Neural cell (in vitro differentiated cells): Measurements from ENCODE around the gene WNK2. TPM values are rescaled to one million over a fixed set of nuclear protein-coding genes. Genes with fewer than 3 reads are reported as not detected.
"Not testable (repeated sequence)": the region's sequence is repeated elsewhere in the genome, so short reads cannot be mapped to it uniquely, and the experiment has no call there.

Experiments used
- H2AFZ ChIP-seq: fragments of 200-600, 300-800 bp; sonication (generic), shearing (Covaris generic); 2 replicates; pipeline ENCODE4 v1.6.0; 2014; ENCODE audit warnings: low read depth, mild to moderate bottlenecking, antibody characterized with exemption, low read length, moderate library complexity
- H3F3A ChIP-seq: fragments of 200-600 bp; shearing (Covaris generic); 2 replicates; pipeline ENCODE4 v1.6.1; 2016; ENCODE audit warnings: mild to moderate bottlenecking, moderate library complexity, mixed read lengths, antibody characterized with exemption, low read length; ENCODE audit not compliant: insufficient read depth, poor library complexity, severe bottlenecking
- H3K27ac ChIP-seq: fragments of 200-600, 300-800 bp; sonication (generic), shearing (Covaris generic); 2 replicates; pipeline ENCODE4 v1.5.1; 2014; ENCODE audit warnings: mild to moderate bottlenecking, low read length, moderate library complexity
- H3K27me3 ChIP-seq: fragments of 300-800, 200-600 bp; sonication (generic), shearing (Covaris generic); 2 replicates; pipeline ENCODE4 v1.6.0; 2014; ENCODE audit warnings: mild to moderate bottlenecking, low read depth, low read length, moderate library complexity; ENCODE audit not compliant: insufficient read depth
- H3K36me3 ChIP-seq: fragments of 300-800, 200-600 bp; sonication (generic), shearing (Covaris generic); 2 replicates; pipeline ENCODE4 v1.5.1; 2014; ENCODE audit warnings: mild to moderate bottlenecking, antibody characterized with exemption, low read length, moderate library complexity; ENCODE audit not compliant: insufficient read depth
- H3K4me2 ChIP-seq: fragments of 300-800, 200-600 bp; sonication (generic), shearing (Covaris generic); 2 replicates; pipeline ENCODE4 v1.6.0; 2014; ENCODE audit warnings: mild to moderate bottlenecking, low read length
- H3K4me3 ChIP-seq: fragments of 300-800, 200-600 bp; sonication (generic), shearing (Covaris generic); 2 replicates; pipeline ENCODE4 v1.5.1; 2014; ENCODE audit warnings: mild to moderate bottlenecking, low read length, moderate library complexity
- H3K79me2 ChIP-seq: fragments of 200-600 bp; shearing (Covaris generic); replicated peaks from 2 replicates; pipeline ENCODE4 v1.6.0; 2014; ENCODE audit warnings: mild to moderate bottlenecking, low read length, moderate library complexity; ENCODE audit not compliant: insufficient read depth
- H3K9ac ChIP-seq: fragments of 300-800, 200-600 bp; sonication (generic), shearing (Covaris generic); 2 replicates; pipeline ENCODE4 v1.6.1; 2016; ENCODE audit warnings: mild to moderate bottlenecking, low read length, mixed read lengths
- H3K9me2 ChIP-seq: fragments of 200-600 bp; shearing (Covaris generic); 2 replicates; pipeline ENCODE4 v1.6.1; 2016; ENCODE audit warnings: mild to moderate bottlenecking, low read length, mixed read lengths; ENCODE audit not compliant: insufficient read depth
- H3K9me3 ChIP-seq: fragments of 200-600, 300-800 bp; sonication (generic), shearing (Covaris generic); 2 replicates; pipeline ENCODE4 v1.6.1; 2016; ENCODE audit warnings: mild to moderate bottlenecking, mixed run types, low read length, moderate library complexity, mixed read lengths
- H4K20me1 ChIP-seq: fragments of 200-600 bp; shearing (Covaris generic); 2 replicates; pipeline ENCODE4 v1.6.1; 2016; ENCODE audit warnings: mild to moderate bottlenecking, mixed run types; ENCODE audit not compliant: insufficient read depth
- EP300 ChIP-seq: fragments of 450-650 bp; conservative IDR thresholded peaks from 2 replicates; pipeline ENCODE4 v1.6.1; 2014; ENCODE audit warnings: antibody characterized with exemption, mild to moderate bottlenecking, moderate library complexity; ENCODE audit not compliant: poor library complexity, severe bottlenecking
- EZH2 ChIP-seq: fragments of 200-600, 300-800 bp; shearing (Covaris generic), sonication (generic); IDR thresholded peaks from 2 replicates; pipeline ENCODE4 v1.6.1; 2014; ENCODE audit warnings: antibody characterized with exemption, low read length, borderline replicate concordance, mild to moderate bottlenecking; ENCODE audit not compliant: insufficient read depth, poor library complexity, severe bottlenecking
- MXI1 ChIP-seq: fragments of 450-650 bp; conservative IDR thresholded peaks from 2 replicates; pipeline ENCODE4 v1.6.1; 2014; ENCODE audit warnings: antibody characterized with exemption, mild to moderate bottlenecking; ENCODE audit not compliant: poor library complexity, severe bottlenecking
- POLR2AphosphoS5 ChIP-seq: IDR thresholded peaks from 2 replicates; pipeline ENCODE4 v1.6.1; 2012
- RAD21 ChIP-seq: fragments of 450-650 bp; conservative IDR thresholded peaks from 2 replicates; pipeline ENCODE4 v1.6.1; 2014; ENCODE audit warnings: antibody characterized with exemption, mild to moderate bottlenecking, moderate library complexity
- SMC3 ChIP-seq: fragments of 450-650 bp; conservative IDR thresholded peaks from 2 replicates; pipeline ENCODE4 v1.6.1; 2014; ENCODE audit warnings: antibody characterized with exemption, mild to moderate bottlenecking, moderate library complexity; ENCODE audit not compliant: poor library complexity
- TAF1 ChIP-seq: IDR thresholded peaks from 2 replicates; pipeline ENCODE4 v1.6.1; 2012; ENCODE audit warnings: low read depth
- polyA plus RNA-seq: library from polyadenylated mRNA; depleted of rRNA; stranded (reverse); fragments of >200 nt; gene quantifications from 2 replicates; pipeline ENCODE4 v1.2.3, GENCODE V29; 2014
- TF ChIP-seq, protein P1 (sequence below): fragments of 450-650 bp; IDR thresholded peaks from 2 replicates; pipeline ENCODE4 v1.5.1; 2014; ENCODE audit warnings: antibody characterized with exemption, mild to moderate bottlenecking, moderate library complexity; ENCODE audit not compliant: poor library complexity, severe bottlenecking
- TF ChIP-seq, protein P2 (sequence below): IDR thresholded peaks from 2 replicates; pipeline ENCODE4 v1.6.1; 2012; ENCODE audit warnings: borderline replicate concordance

The WNK2 gene
- polyA plus RNA-seq, 1 donor from 2014 or later: 37.1 TPM

DNA sequence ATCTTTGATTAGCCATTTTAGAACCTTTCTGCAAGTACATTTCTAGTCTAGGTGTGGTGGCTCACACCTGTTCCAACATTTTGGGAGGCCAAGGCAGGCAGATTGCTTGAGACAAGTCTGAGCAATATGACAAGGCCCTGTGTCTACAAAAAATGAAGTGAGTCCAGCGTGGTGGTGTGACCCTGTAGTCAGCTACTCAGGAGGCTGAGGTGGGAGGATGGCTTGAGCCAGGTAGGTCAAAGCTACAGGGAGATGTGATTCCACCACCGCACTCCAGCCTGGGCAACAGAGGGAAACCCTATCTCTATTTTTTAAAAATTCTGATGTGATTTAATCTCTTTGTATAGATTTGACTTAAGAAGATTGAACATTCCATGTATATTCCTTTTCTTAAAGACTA is 171.9 kb downstream of the WNK2 start:
- Histone ChIP-seq H3K9ac (no peak overlapping the region), H3K4me2 (no peak overlapping the region), H3K27ac (no peak overlapping the region)

DNA sequence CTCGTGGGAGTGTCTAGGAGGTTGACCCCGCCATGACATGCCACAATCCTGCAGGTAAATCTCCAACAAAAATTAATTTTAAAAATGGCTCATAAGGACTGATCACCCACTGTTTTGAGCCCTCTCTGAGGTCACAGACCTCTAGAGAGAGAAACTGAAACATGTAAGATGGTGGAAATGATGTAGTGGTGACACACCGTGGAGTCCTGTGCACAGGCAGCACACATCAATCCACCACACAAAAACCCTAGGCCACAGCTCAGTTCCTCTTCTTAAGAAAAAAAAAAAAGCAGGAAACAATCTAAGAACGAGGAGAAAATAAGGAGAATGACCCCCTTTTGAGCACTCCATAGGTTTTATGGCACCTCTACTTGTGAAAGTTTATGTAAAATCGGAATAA is 173.7 kb downstream of the WNK2 start:
- no peaks in the 10 kb centered on the region for H3K9me3 ChIP-seq
- H3K9ac ChIP-seq: no peak overlapping the region
- no peak overlapping the region for H3K27ac ChIP-seq
- no peaks in the 10 kb centered on the region for H3K79me2 ChIP-seq
- H3K9me2 ChIP-seq: no peaks in the 10 kb centered on the region
- no peak overlapping the region for H3K4me2 ChIP-seq
- TF ChIP-seq EP300 (no peak), TAF1 (no peak), SMC3 (no peak), MXI1 (no peak)
- TF ChIP-seq, protein P1, sequence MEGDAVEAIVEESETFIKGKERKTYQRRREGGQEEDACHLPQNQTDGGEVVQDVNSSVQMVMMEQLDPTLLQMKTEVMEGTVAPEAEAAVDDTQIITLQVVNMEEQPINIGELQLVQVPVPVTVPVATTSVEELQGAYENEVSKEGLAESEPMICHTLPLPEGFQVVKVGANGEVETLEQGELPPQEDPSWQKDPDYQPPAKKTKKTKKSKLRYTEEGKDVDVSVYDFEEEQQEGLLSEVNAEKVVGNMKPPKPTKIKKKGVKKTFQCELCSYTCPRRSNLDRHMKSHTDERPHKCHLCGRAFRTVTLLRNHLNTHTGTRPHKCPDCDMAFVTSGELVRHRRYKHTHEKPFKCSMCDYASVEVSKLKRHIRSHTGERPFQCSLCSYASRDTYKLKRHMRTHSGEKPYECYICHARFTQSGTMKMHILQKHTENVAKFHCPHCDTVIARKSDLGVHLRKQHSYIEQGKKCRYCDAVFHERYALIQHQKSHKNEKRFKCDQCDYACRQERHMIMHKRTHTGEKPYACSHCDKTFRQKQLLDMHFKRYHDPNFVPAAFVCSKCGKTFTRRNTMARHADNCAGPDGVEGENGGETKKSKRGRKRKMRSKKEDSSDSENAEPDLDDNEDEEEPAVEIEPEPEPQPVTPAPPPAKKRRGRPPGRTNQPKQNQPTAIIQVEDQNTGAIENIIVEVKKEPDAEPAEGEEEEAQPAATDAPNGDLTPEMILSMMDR: no peak
- TF ChIP-seq, protein P2, sequence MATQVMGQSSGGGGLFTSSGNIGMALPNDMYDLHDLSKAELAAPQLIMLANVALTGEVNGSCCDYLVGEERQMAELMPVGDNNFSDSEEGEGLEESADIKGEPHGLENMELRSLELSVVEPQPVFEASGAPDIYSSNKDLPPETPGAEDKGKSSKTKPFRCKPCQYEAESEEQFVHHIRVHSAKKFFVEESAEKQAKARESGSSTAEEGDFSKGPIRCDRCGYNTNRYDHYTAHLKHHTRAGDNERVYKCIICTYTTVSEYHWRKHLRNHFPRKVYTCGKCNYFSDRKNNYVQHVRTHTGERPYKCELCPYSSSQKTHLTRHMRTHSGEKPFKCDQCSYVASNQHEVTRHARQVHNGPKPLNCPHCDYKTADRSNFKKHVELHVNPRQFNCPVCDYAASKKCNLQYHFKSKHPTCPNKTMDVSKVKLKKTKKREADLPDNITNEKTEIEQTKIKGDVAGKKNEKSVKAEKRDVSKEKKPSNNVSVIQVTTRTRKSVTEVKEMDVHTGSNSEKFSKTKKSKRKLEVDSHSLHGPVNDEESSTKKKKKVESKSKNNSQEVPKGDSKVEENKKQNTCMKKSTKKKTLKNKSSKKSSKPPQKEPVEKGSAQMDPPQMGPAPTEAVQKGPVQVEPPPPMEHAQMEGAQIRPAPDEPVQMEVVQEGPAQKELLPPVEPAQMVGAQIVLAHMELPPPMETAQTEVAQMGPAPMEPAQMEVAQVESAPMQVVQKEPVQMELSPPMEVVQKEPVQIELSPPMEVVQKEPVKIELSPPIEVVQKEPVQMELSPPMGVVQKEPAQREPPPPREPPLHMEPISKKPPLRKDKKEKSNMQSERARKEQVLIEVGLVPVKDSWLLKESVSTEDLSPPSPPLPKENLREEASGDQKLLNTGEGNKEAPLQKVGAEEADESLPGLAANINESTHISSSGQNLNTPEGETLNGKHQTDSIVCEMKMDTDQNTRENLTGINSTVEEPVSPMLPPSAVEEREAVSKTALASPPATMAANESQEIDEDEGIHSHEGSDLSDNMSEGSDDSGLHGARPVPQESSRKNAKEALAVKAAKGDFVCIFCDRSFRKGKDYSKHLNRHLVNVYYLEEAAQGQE: no peak
- no peaks in the 10 kb centered on the region for H3K27me3 ChIP-seq
- H3F3A ChIP-seq: no peaks in the 10 kb centered on the region
- no peaks in the 10 kb centered on the region for H3K36me3 ChIP-seq
- no peak overlapping the region for H2AFZ ChIP-seq
- no peak overlapping the region for H3K4me3 ChIP-seq
- H4K20me1 ChIP-seq: no peaks in the 10 kb centered on the region

More for the DNA sequence above, 171.9 kb downstream of the WNK2 start:
- H3F3A ChIP-seq: no peaks in the 10 kb centered on the region
- no peaks in the 10 kb centered on the region for H3K79me2 ChIP-seq
- no peak for TF ChIP-seq RAD21
- no peak for TF ChIP-seq SMC3
- TF ChIP-seq, protein P1: no peak
- TF ChIP-seq, protein P2: no peak
- TF ChIP-seq POLR2AphosphoS5: no peak
- no peak for TF ChIP-seq EZH2
- no peak for TF ChIP-seq TAF1
- TF ChIP-seq EP300: no peak
- no peak for TF ChIP-seq MXI1
- H3K9me3 ChIP-seq: no peaks in the 10 kb centered on the region
- no peak overlapping the region for H2AFZ ChIP-seq
- no peaks in the 10 kb centered on the region for H3K9me2 ChIP-seq
- no peaks in the 10 kb centered on the region for H4K20me1 ChIP-seq
- H3K36me3 ChIP-seq: no peaks in the 10 kb centered on the region
- no peaks in the 10 kb centered on the region for H3K27me3 ChIP-seq
- no peak overlapping the region for H3K4me3 ChIP-seq

DNA sequence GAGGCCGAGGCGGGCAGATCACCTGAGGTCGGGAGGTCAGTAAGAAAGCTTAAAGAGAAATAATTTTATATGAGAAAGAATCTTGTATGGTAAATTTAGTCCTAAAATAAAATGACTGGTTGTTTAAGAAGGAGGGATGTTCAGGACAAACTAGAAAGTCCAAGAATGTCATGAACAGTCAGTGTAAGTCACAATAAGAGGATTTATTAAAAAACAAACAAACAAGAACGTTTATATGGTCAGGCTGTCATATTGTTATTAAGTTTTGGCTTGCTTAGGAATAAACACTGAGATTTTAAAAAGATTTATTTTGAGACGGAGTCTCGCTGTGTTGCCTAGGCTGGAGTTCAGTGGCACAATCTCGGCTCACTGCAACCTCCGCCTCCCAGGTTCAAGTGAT is 176.0 kb downstream of the WNK2 start:
- not testable (repeated sequence) for H3K4me3 ChIP-seq, H3K9me2 ChIP-seq, H3K9ac ChIP-seq, H3K36me3 ChIP-seq, H3K4me2 ChIP-seq, H3K27me3 ChIP-seq, H2AFZ ChIP-seq, H3K9me3 ChIP-seq, H3K27ac ChIP-seq, H3K79me2 ChIP-seq, H3F3A ChIP-seq, H4K20me1 ChIP-seq
